GM21381 (cell line): ENCODE results near the gene TXK.

Experiments
- ATAC-seq: cut with Tn5 transposase; IDR thresholded peaks from one replicate; pipeline ENCODE4 v1.9.1; 2021; ENCODE audit warnings: mild to moderate bottlenecking, moderate library complexity; ENCODE audit not compliant: unreplicated experiment

TXK gene

GRCh38 chr4:48108309-48109073 lies 25.6 kb downstream of the TXK start:
- ATAC-seq = no peak

DNA sequence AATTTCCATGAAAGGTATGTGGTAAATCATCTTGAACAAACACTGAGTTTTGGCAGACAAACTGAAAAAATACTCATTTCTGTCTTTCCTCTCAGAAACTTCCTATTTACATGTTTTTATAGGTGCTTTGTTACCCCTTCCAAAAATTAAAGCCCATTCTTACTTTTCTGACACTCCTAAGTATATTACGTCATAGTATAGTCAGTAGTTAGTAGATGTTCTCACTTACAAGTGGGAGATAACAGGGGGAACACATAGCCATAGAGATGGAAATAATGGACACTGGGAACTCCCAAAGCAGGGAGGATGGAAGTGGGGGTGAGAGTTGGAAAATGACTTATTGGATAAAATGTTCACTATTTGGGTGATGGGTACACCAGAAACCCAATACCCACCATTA lies 28.8 kb downstream of the TXK start:
- ATAC-seq = no peak

- ATAC-seq = peak; percentile 60
Measured at GRCh38 chr4:48103483-48104139, 30.4 kb downstream of the TXK start.

DNA sequence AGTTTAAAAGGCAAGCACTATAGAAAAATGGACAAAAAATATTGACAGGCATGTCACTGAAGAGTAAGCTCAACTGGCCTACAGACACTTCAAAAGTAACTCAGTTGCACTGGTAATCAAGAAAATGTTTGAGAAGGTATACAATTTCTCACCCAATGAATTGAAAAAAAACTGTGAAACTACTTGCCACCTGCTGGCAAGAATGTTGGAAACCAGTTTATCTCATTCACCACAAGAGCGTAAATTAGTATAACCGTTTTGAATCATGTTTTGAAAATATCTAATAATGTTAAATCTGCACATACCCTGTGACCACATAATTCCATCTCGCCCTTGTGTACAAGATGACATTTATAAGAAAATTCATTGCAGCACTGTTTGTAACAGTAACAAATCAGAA lies 31.7 kb downstream of the TXK start:
- no peak for ATAC-seq

DNA sequence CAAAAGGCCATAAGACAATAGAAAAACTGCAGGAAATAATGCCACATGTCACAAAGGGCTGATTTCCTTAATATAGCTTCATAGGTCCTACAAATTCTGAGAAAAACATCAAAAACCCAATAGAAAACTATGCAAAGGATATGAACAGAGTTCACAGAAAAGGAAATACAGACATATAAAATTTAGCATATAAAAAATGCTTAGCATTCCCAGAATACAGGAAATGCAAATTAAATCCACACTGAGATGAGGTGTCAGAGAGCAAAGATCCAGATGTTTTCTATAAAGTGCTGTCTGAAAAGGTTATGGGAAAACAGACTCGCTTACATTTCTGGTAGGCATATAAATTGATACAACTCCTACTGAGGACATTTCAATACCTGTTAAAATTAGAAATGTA lies 33.8 kb downstream of the TXK start:
- ATAC-seq = no peak

- no peak for ATAC-seq
Measured at GRCh38 chr4:48095441-48095840, 38.6 kb downstream of the TXK start.

- no peak for ATAC-seq
Measured at GRCh38 chr4:48093991-48094416, 40.0 kb downstream of the TXK start.

DNA sequence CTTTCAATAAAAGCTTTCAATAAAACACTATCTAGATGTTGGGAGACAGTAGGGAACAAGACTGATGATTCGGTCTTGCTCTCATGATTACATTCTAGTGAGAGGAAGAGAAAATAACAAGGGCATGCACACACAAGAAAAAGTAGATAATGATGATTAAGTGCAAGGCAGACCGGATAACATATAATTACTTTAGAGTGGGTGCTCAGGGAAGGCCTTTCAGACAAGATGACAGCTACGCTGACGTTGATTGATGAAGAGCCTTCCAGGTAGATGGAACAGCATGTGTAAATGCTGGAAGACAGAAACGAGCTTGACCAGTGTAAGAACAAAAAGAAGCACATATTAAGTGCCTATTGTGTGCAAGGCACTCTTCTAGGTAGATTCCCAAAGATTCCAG lies 43.4 kb downstream of the TXK start:
- ATAC-seq = no peak

- no peak for ATAC-seq
Measured at GRCh38 chr4:48085821-48086589, 48.0 kb downstream of the TXK start.

DNA sequence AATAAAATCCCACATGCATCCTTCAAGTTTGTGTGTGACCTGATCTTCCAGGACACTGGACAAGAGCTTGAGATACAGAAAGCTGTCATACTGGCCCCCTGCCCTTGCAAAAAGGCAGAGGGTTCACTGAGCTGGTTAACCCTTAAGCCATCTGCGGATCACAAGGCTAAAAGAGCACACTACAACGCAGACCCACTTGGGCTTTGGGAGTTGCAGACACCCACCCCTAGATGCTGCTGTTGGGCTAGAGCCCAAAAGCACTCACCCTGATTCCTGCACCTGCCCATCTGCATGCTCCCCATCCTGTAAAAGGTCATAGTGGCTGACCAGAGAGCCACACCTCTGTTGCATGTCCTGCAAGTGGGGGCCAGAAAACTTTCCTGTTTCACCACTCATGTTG lies 51.1 kb downstream of the TXK start:
- ATAC-seq = no peak

DNA sequence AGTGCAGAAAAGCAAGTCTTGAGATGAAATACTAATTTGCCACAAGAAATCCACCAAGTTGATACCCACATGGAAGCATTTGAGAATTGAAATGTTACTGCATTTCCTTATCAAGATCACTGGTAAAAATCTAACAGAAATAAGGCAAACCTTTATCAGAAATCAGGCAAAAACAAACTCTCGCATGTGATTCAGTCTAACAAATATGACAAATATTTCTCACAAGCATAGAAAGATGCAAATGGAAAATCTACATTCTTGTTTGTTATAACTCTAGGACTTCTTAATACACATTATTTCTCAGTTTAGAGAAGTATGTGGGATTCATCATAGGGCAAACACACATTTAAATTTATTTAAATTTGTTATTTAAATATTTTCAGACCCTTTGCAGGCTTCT lies 52.9 kb downstream of the TXK start:
- ATAC-seq = no peak

GRCh38 chr4:48079972-48080391 lies 54.1 kb downstream of the TXK start:
- no peak for ATAC-seq

GRCh38 chr4:48078862-48079655 lies 55.0 kb downstream of the TXK start:
- ATAC-seq = no peak

- ATAC-seq = no peak
Measured at GRCh38 chr4:48078425-48078824, 55.6 kb downstream of the TXK start.

GRCh38 chr4:48074657-48075056 lies 59.4 kb downstream of the TXK start:
- ATAC-seq = no peak

DNA sequence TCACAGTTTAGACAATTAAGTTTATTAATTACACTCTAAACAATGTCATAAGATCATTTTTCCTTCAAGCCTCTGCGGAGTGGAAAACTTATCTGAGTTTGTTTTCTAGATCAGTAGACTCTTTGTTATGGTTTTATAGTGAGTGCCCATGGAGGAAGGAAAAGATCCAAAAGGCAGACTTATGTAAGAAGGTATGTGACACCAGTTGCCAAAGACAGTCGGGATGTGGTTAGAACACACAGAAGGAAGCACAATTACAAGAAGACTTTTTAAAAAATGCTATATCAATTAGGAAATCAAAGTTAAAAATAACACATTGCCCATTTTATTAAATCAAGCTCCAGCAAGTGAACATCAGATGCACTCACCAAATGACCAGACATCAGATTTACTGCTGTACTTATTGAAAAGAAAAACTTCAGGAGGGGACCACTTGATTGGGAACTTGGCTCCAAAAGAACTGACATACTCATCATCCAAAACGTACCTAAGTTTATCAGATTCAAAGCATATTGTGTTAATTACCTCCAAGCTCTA lies 60.4 kb downstream of the TXK start:
- no peak for ATAC-seq

DNA sequence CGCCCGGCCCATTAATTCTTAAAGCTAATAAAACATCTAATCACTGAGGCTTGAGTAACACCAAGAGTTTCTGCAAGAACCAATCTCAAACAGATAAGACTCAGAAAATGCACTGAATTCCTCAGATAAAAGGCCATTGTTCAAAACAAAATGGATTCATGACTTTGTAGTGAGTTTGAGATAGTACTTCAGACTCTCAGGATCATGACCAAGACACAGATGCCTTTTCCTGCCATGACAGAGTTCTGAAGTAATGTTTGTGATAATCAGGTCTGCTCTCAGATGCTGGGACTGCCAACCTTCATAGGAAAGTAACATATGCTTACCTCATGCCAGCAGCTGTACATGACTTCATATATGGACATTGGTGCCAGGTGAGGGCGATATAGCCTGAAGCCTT lies 62.9 kb downstream of the TXK start:
- ATAC-seq = no peak

DNA sequence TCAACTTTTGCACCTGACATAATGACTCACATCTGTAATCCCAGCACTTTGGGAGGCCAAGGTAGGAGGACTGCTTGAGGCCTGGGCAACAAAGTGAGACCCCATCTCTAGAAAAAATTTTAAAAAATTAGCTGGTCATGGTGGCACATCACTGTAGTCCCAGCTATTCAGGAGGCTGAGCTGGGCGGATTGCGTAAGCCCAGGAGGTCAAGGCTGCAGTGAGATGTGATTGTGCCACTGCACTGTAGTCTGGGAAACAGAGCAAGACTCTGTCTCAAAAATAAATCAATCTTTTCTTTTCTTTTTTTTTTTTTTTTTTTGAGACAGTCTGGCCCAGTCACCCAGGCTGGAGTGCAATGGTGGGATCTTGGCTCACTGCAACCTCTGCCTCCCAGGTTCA lies 65.0 kb downstream of the TXK start:
- no peak for ATAC-seq

DNA sequence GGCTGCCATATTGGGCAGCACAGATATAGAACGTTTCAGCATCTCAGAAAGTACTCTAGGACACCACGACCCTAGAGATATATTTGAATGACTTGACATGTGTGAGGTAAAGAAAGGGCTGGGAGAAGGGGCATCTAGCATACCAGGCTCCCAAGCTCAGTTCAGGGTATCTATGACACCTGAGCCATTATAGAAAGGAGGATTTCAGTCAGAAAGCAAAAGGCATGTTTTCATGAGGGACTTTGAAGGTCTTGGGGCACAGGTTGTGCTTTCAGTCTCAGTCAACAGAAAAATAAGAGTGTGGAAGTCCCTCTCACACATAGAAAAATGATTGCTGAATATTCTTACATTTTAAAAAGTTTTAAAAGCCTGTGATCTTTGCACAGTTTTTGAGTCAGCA lies 65.9 kb downstream of the TXK start:
- ATAC-seq = no peak

- ATAC-seq = no peak
Measured at GRCh38 chr4:48067536-48067935, 66.5 kb downstream of the TXK start.

GRCh38 chr4:48065587-48066052 lies 68.4 kb downstream of the TXK start:
- ATAC-seq = peak; percentile 60
